ENCODE results near the gene FBXL3. TPM values are rescaled to one million over a fixed set of nuclear protein-coding genes. Genes with fewer than 3 reads are reported as not detected.

Gene FBXL3
- total and polyA plus RNA-seq, 4 donors, result 10.2 to 60.4 (median 28.1) TPM

GRCh38 chr13:76955661-76956060 lies 71.3 kb downstream of the FBXL3 start:
- no peak for DNase-seq (ENCODE audit: low spot score)
- Histone ChIP-seq H3K27ac (ENCODE audit: low read depth in 1 of 2, low read length in 2 of 2) (no peak overlapping the region), H3K4me3 (ENCODE audit: low read depth in 1 of 3, low read length in 3 of 3) (no peak overlapping the region), H3K9me3 (ENCODE audit: control insufficient read depth in 4 of 4, low read length in 3 of 4) (peaks cover 5 to 9% (median 7%) of the 10 kb centered on the region in 4 donors), H3K27me3 (ENCODE audit: control insufficient read depth in 4 of 4, insufficient read depth in 4 of 4, low read length in 3 of 4) (no peaks in the 10 kb centered on the region), H3K36me3 (ENCODE audit: control insufficient read depth in 4 of 4, insufficient read depth in 3 of 4, low read depth in 1 of 4, low read length in 3 of 4) (no peaks in the 10 kb centered on the region), H3K4me1 (ENCODE audit: control insufficient read depth in 4 of 4, insufficient read depth in 4 of 4, low read length in 3 of 4) (no peaks in the 10 kb centered on the region), H3K9ac (ENCODE audit: low read depth in 1 of 2, low read length in 2 of 2) (no peak overlapping the region)
- no peak for TF ChIP-seq FOXA2 (IDR thresholded peaks at IDR 0.05)
- no peak for TF ChIP-seq HNF4A (conservative IDR thresholded peaks at IDR 0.05)
- TF ChIP-seq RXRA (IDR thresholded peaks at IDR 0.05), result no peak
- TF ChIP-seq HNF4G (IDR thresholded peaks at IDR 0.05), result no peak
- TF ChIP-seq FOXA1 (IDR thresholded peaks at IDR 0.05), result no peak
- TF ChIP-seq ATF3 (IDR thresholded peaks at IDR 0.05), result no peak
- TF ChIP-seq YY1 (IDR thresholded peaks at IDR 0.05), result no peak
- no peak for TF ChIP-seq MAX (IDR thresholded peaks at IDR 0.05)
- no peak for TF ChIP-seq CTCF (IDR thresholded peaks at IDR 0.05; ENCODE audit: low read depth, low read length, missing input control)
- TF ChIP-seq TAF1 (conservative IDR thresholded peaks at IDR 0.05), result no peak
- no peak for TF ChIP-seq GABPA (IDR thresholded peaks at IDR 0.05 in 1 of 2, conservative IDR thresholded peaks at IDR 0.05 in 1 of 2)
- no peak for TF ChIP-seq NR2F2 (IDR thresholded peaks at IDR 0.05)
- no peak for TF ChIP-seq REST (IDR thresholded peaks at IDR 0.05)
- no peak for TF ChIP-seq SP1 (IDR thresholded peaks at IDR 0.05)
- TF ChIP-seq ZBTB33 (IDR thresholded peaks at IDR 0.05), result no peak
- no peak for TF ChIP-seq EGR1 (IDR thresholded peaks at IDR 0.05; ENCODE audit: low read depth in 2 of 2)
- 91% methylated on average over 5 of the region's 5 CpGs for WGBS

Other genes starting within 250 kb of the FBXL3 start
- gene KCTD12, start 140.8 kb downstream of the FBXL3 start, total RNA-seq, result 10 to 100 TPM in 1 of 2 donors, 1 to 10 TPM in 1; 8.7 to 14.8 TPM
- gene KCTD12, start 140.8 kb downstream of the FBXL3 start, polyA plus RNA-seq, result 1 to 10 TPM; 1.5 to 4.6 TPM
- under 1 TPM in 1 of 2 donors, not detected in 1; 0.08 TPM for gene ACOD1, start 78.6 kb downstream of the FBXL3 start, total RNA-seq
- gene ACOD1, start 78.6 kb downstream of the FBXL3 start, polyA plus RNA-seq, result not detected
- 10 to 100 TPM; 17.6 to 18.2 TPM for gene CLN5, start 35.1 kb downstream of the FBXL3 start, total RNA-seq
- gene CLN5, start 35.1 kb downstream of the FBXL3 start, polyA plus RNA-seq, result 10 to 100 TPM; 11.6 to 12.0 TPM

Measured in liver (tissue), 9 donors.